Upper lobe of left lung (tissue), 6 donors: Measurements from ENCODE around the gene KCNQ1OT1. TPM values are rescaled to one million over a fixed set of nuclear protein-coding genes. Genes with fewer than 3 reads are reported as not detected.

Experiments
- ATAC-seq, 2 donors: fragments of 200-7000 bp; cut with Tn5 transposase; one replicate each; pipeline ENCODE4 v1.9.1; 2022; ENCODE audit warnings: mild to moderate bottlenecking in 2 of 2, moderate library complexity in 2 of 2; ENCODE audit not compliant: low FRiP score in 2 of 2
- DNase-seq, 2 donors: peaks; one replicate each; pipeline ENCODE4 v3.0.0-alpha.2; 2019 to 2020
- H3K27ac ChIP-seq, 4 donors: fragments of 200-600 bp; sonication (generic); one replicate each; pipeline ENCODE4 v1.5.1; 2016 to 2019
- H3K27me3 ChIP-seq, 4 donors: fragments of 200-600 bp; sonication (generic); one replicate each; pipeline ENCODE4 v1.5.1; 2017 to 2019
- H3K36me3 ChIP-seq, 4 donors: fragments of 200-600 bp; sonication (generic); one replicate each; pipeline ENCODE4 v1.5.1; 2016 to 2019
- H3K4me1 ChIP-seq, 4 donors: fragments of 200-600 bp; sonication (generic); one replicate each; pipeline ENCODE4 v1.5.1; 2018 to 2019
- H3K4me3 ChIP-seq, 4 donors: fragments of 200-600 bp; sonication (generic); one replicate each; pipeline ENCODE4 v1.5.1; 2017 to 2019; ENCODE audit warnings: mild to moderate bottlenecking in 2 of 4, moderate library complexity in 1 of 4
- H3K9me3 ChIP-seq, 4 donors: fragments of 200-600 bp; sonication (generic); one replicate each; pipeline ENCODE4 v1.5.1; 2018 to 2019
- CTCF ChIP-seq, 6 experiments: fragments of 450-650 bp in 4 of 6; fragments of 200-600 bp in 2 of 6; sonication (generic) in 2 of 6; IDR thresholded peaks; one replicate each; pipeline ENCODE4 v1.5.1; 2016 to 2019; ENCODE audit warnings: antibody characterized with exemption in 6 of 6
- EP300 ChIP-seq, 4 donors: sonication (generic); formaldehyde crosslinking; IDR thresholded peaks; one replicate each; pipeline ENCODE4 v1.5.1; 2017; ENCODE audit warnings: antibody characterized with exemption in 4 of 4, control low read depth in 2 of 4
- POLR2A ChIP-seq, 4 donors: fragments of 450-650 bp; IDR thresholded peaks; one replicate each; pipeline ENCODE4 v1.5.1; 2016 to 2017; ENCODE audit warnings: antibody characterized with exemption in 4 of 4, mild to moderate bottlenecking in 2 of 4
- POLR2AphosphoS5 ChIP-seq, 2 donors: sonication (generic); formaldehyde crosslinking; IDR thresholded peaks; one replicate each; pipeline ENCODE4 v1.5.1; 2017; ENCODE audit warnings: antibody characterized with exemption in 2 of 2
- WGBS, 2 donors: methylation state at CpG; one replicate each; pipeline ENCODE4 v1.1.5; 2017 to 2018; 5-methylcytosine and 5-hydroxymethylcytosine counted together
- total RNA-seq, 6 donors: library from RNA; depleted of rRNA in 4 of 6; stranded (reverse); fragments of >200 nt in 4 of 6; gene quantifications; one replicate each; pipeline versions ENCODE4 v1.1.0 to v1.2.1, GENCODE V29; 2016 to 2021
- donor health status: DM: no; HTN: no; CAD: no; lungs with moderate emphysema.
- donor health status: DM: no; HTN: yes; CAD: no; lungs with severe emphysema.

Gene KCNQ1OT1
- total RNA-seq, 6 donors from 2014 or later: 1.1 to 6.3 (median 4.1) TPM

- ATAC-seq (peak; percentile 5 to 36), DNase-seq (no peak)
- Histone ChIP-seq H3K9me3 (no peaks in the 10 kb centered on the region), H3K27ac (peak overlapping the region in 2 of 4 donors; percentile 43 to 54), H3K27me3 (no peaks in the 10 kb centered on the region), H3K4me1 (peaks cover 0 to 6% (median 4%) of the 10 kb centered on the region in 4 donors), H3K36me3 (no peaks in the 10 kb centered on the region), H3K4me3 (peak overlapping the region in 1 of 4 donors; percentile 17)
- TF ChIP-seq EP300 (IDR thresholded peaks at IDR 0.05): no peak
- no peak for TF ChIP-seq POLR2A (IDR thresholded peaks at IDR 0.05)
- no peak for TF ChIP-seq CTCF (IDR thresholded peaks at IDR 0.05)
- no peak for TF ChIP-seq POLR2AphosphoS5 (IDR thresholded peaks at IDR 0.05)
- WGBS, 2 donors: 78 to 85% methylated on average over 11 to 14 of the region's 14 CpGs
Measured at GRCh38 chr11:2708757-2709281, 9.0 kb upstream of the KCNQ1OT1 start.

- peak in 1 of 2 donors; percentile 85 for DNase-seq
- H3K4me3 ChIP-seq: no peak overlapping the region
- peaks cover 0 to 6% (median 4%) of the 10 kb centered on the region in 4 donors for H3K4me1 ChIP-seq
- peak in 1 of 2 donors; percentile 49 for ATAC-seq
- peak overlapping the region in 3 of 4 donors; percentile 17 to 54 (median 43) for H3K27ac ChIP-seq
- no peaks in the 10 kb centered on the region for H3K9me3 ChIP-seq
- H3K36me3 ChIP-seq: no peaks in the 10 kb centered on the region
- TF ChIP-seq POLR2A (IDR thresholded peaks at IDR 0.05): no peak
- 64 to 80% methylated on average over 9 to 11 of the region's 11 CpGs for WGBS, 2 donors
- H3K27me3 ChIP-seq: no peaks in the 10 kb centered on the region
Measured at GRCh38 chr11:2708151-2708581, 8.4 kb upstream of the KCNQ1OT1 start.

- Histone ChIP-seq H3K36me3 (no peaks in the 10 kb centered on the region), H3K27ac (peak overlapping the region in 1 of 4 donors; percentile 43), H3K4me1 (peaks cover 0 to 6% (median 4%) of the 10 kb centered on the region in 4 donors), H3K4me3 (no peak overlapping the region), H3K27me3 (no peaks in the 10 kb centered on the region), H3K9me3 (no peaks in the 10 kb centered on the region)
- 84 to 93% methylated on average over 7 of the region's 7 CpGs for WGBS, 2 donors
- no peak for DNase-seq
- TF ChIP-seq CTCF (IDR thresholded peaks at IDR 0.05): no peak
- ATAC-seq: no peak
Measured at GRCh38 chr11:2707736-2708135, 7.9 kb upstream of the KCNQ1OT1 start.

DNA sequence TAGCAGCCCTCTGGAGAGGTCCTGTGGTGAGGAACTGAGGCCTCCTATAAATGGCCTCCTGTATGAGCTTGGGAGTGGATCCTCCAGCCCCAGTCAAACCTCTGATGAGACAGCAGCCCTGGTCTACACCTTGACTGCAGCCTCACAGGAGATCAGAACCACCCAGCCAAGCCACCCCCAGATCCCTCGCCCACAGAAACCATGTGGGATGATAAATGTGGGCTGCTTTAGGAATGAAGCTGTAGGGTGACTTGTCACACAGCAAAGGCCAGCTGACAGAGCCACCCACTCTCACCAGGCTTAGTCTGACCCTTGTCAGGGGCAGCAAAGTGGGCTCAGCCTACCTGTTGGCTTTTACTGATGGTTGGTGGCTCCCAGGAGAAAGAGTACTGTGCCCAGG lies 6.5 kb upstream of the KCNQ1OT1 start:
- WGBS, 2 donors: 78 to 100% methylated on average over 1 of the region's 1 CpG
- no peak for DNase-seq

GRCh38 chr11:2704896-2705606 lies 5.3 kb upstream of the KCNQ1OT1 start:
- Histone ChIP-seq H3K36me3 (no peaks in the 10 kb centered on the region), H3K27me3 (no peaks in the 10 kb centered on the region), H3K4me3 (no peak overlapping the region), H3K4me1 (peaks cover 3 to 6% (median 5%) of the 10 kb centered on the region in 4 donors), H3K27ac (no peak overlapping the region), H3K9me3 (no peaks in the 10 kb centered on the region)
- no peak for TF ChIP-seq EP300 (IDR thresholded peaks at IDR 0.05)
- no peak for TF ChIP-seq CTCF (IDR thresholded peaks at IDR 0.05)
- TF ChIP-seq POLR2AphosphoS5 (IDR thresholded peaks at IDR 0.05): no peak
- no peak for TF ChIP-seq POLR2A (IDR thresholded peaks at IDR 0.05)
- peak in 1 of 2 donors; percentile 30 for DNase-seq
- no peak for ATAC-seq
- WGBS, 2 donors: 81 to 84% methylated on average over 6 to 13 of the region's 14 CpGs

More for the DNA sequence above, 6.5 kb upstream of the KCNQ1OT1 start:
- H3K27ac ChIP-seq: no peak overlapping the region
- H3K4me3 ChIP-seq: no peak overlapping the region
- ATAC-seq: no peak
- no peaks in the 10 kb centered on the region for H3K9me3 ChIP-seq
- TF ChIP-seq EP300 (IDR thresholded peaks at IDR 0.05) (no peak), POLR2A (IDR thresholded peaks at IDR 0.05) (no peak)
- H3K36me3 ChIP-seq: no peaks in the 10 kb centered on the region
- peaks cover 0 to 6% (median 4%) of the 10 kb centered on the region in 4 donors for H3K4me1 ChIP-seq
- H3K27me3 ChIP-seq: no peaks in the 10 kb centered on the region
